Small intestine (tissue), 7 donors: Measurements from ENCODE around the gene CDH24. TPM values are rescaled to one million over a fixed set of nuclear protein-coding genes. Genes with fewer than 3 reads are reported as not detected.

Source experiments
- DNase-seq, 2 donors: peaks; one replicate each; pipeline versions ENCODE4 v3.0.0 to v3.0.0-alpha.2; 2013
- FAIRE-seq: peaks from 2 replicates; lab custom pipeline; 2012; peaks lifted over from hg19 to GRCh38; lab: Jason Lieb, UNC
- H3K27ac ChIP-seq, 3 donors: one replicate each; pipeline ENCODE4 v1.5.1; 2013; ENCODE audit warnings: low read length in 2 of 3, mild to moderate bottlenecking in 2 of 3, control low read depth in 1 of 3, inconsistent platforms in 1 of 3, low read depth in 1 of 3, moderate library complexity in 1 of 3
- H3K27me3 ChIP-seq, 3 donors: one replicate each; pipeline ENCODE4 v1.6.1; 2013; ENCODE audit warnings: low read length in 3 of 3, inconsistent platforms in 1 of 3; ENCODE audit not compliant: control insufficient read depth in 3 of 3, insufficient read depth in 3 of 3
- H3K36me3 ChIP-seq, 3 donors: one replicate each; pipeline ENCODE4 v1.6.1; 2013; ENCODE audit warnings: low read length in 3 of 3, inconsistent platforms in 1 of 3, low read depth in 1 of 3, mild to moderate bottlenecking in 1 of 3, moderate library complexity in 1 of 3; ENCODE audit not compliant: control insufficient read depth in 3 of 3, insufficient read depth in 2 of 3
- H3K4me1 ChIP-seq, 3 donors: one replicate each; pipeline ENCODE4 v1.6.1; 2013; ENCODE audit warnings: low read length in 2 of 3, inconsistent platforms in 1 of 3, low read depth in 1 of 3, mild to moderate bottlenecking in 1 of 3, moderate library complexity in 1 of 3; ENCODE audit not compliant: control insufficient read depth in 3 of 3, insufficient read depth in 2 of 3
- H3K4me3 ChIP-seq, 3 donors: one replicate each; pipeline ENCODE4 v1.5.1; 2013; ENCODE audit warnings: low read length in 3 of 3, control low read depth in 1 of 3, inconsistent platforms in 1 of 3, low read depth in 1 of 3, mild to moderate bottlenecking in 1 of 3, moderate library complexity in 1 of 3
- H3K9me3 ChIP-seq, 2 donors: one replicate each; pipeline ENCODE4 v1.6.1; 2013; ENCODE audit warnings: low read depth in 1 of 2, low read length in 1 of 2; ENCODE audit not compliant: control insufficient read depth in 2 of 2, insufficient read depth in 1 of 2
- WGBS, 3 donors: extraction: QIAGEN DNeasy Blood & Tissue Kit; methylation state at CpG; one replicate each; pipeline ENCODE4 v1.1.7; 2013; 5-methylcytosine and 5-hydroxymethylcytosine counted together
- polyA plus RNA-seq, 4 donors: library from polyadenylated mRNA; stranded (reverse) in 3 of 4; unstranded in 1 of 4; fragments of 200-250 nt in 3 of 4; fragments of 120-200 nt in 1 of 4; gene quantifications; one replicate each; pipeline versions ENCODE4 v1.2.1 to v1.2.3, GENCODE V29; 2013
- donor health status: healthy with polysubstance abuse.
- donor health status: control.
- donor health status: control.
- donor health status: Bipolar disorder and iron deficiency.
- donor health status: healthy.

Gene CDH24
- polyA plus RNA-seq, 4 donors, result 0.22 to 4.3 (median 2.5) TPM

- DNase-seq, result no peak
- Histone ChIP-seq H3K27ac (peak overlapping the region in 1 of 3 donors; percentile 26), H3K27me3 (no peaks in the 10 kb centered on the region), H3K9me3 (no peaks in the 10 kb centered on the region), H3K36me3 (peaks cover 0 to 8% (median 0%) of the 10 kb centered on the region in 3 donors), H3K4me3 (no peak overlapping the region), H3K4me1 (no peaks in the 10 kb centered on the region)
- no peak for FAIRE-seq
- WGBS, 3 donors, result 68 to 79% (median 76%) methylated on average over 6 of the region's 6 CpGs
Observed at GRCh38 chr14:23047034-23047634, 10.2 kb downstream of the CDH24 start.

- no peak for FAIRE-seq
- WGBS, 3 donors, result 76 to 83% (median 76%) methylated on average over 13 of the region's 13 CpGs
- no peak for DNase-seq
Observed at GRCh38 chr14:23045419-23046357, 11.6 kb downstream of the CDH24 start.

GRCh38 chr14:23044840-23045239, 12.5 kb downstream of the CDH24 start:
- Histone ChIP-seq H3K9me3 (no peaks in the 10 kb centered on the region), H3K27me3 (no peaks in the 10 kb centered on the region), H3K4me1 (no peaks in the 10 kb centered on the region), H3K36me3 (peaks cover 0 to 8% (median 0%) of the 10 kb centered on the region in 3 donors), H3K4me3 (no peak overlapping the region), H3K27ac (peak overlapping the region in 1 of 3 donors; percentile 36)
- DNase-seq (peak in 1 of 2 donors; percentile 45), FAIRE-seq (no peak)
- 34 to 66% (median 59%) methylated on average over 8 of the region's 8 CpGs for WGBS, 3 donors

More at GRCh38 chr14:23045419-23046357, 11.6 kb downstream of the CDH24 start:
- Histone ChIP-seq H3K27ac (peak overlapping the region in 1 of 3 donors; percentile 36), H3K9me3 (no peaks in the 10 kb centered on the region), H3K4me1 (no peaks in the 10 kb centered on the region), H3K4me3 (no peak overlapping the region), H3K27me3 (no peaks in the 10 kb centered on the region), H3K36me3 (peaks cover 0 to 8% (median 0%) of the 10 kb centered on the region in 3 donors)

- no peak for DNase-seq
- H3K27ac ChIP-seq, result no peak overlapping the region
Observed at GRCh38 chr14:23043754-23044153, 13.6 kb downstream of the CDH24 start.

GRCh38 chr14:23043145-23043544, 14.2 kb downstream of the CDH24 start:
- 81 to 91% (median 90%) methylated on average over 6 of the region's 6 CpGs for WGBS, 3 donors
- FAIRE-seq (no peak), DNase-seq (no peak)
- Histone ChIP-seq H3K27me3 (no peaks in the 10 kb centered on the region), H3K4me3 (no peak overlapping the region), H3K36me3 (no peaks in the 10 kb centered on the region), H3K4me1 (no peaks in the 10 kb centered on the region), H3K9me3 (no peaks in the 10 kb centered on the region), H3K27ac (no peak overlapping the region)

More at GRCh38 chr14:23043754-23044153, 13.6 kb downstream of the CDH24 start:
- FAIRE-seq, result no peak
- 79 to 98% (median 91%) methylated on average over 3 of the region's 3 CpGs for WGBS, 3 donors
- Histone ChIP-seq H3K9me3 (no peaks in the 10 kb centered on the region), H3K4me1 (no peaks in the 10 kb centered on the region), H3K27me3 (no peaks in the 10 kb centered on the region), H3K4me3 (no peak overlapping the region), H3K36me3 (no peaks in the 10 kb centered on the region)

- Histone ChIP-seq H3K27me3 (no peaks in the 10 kb centered on the region), H3K36me3 (no peaks in the 10 kb centered on the region), H3K4me1 (no peaks in the 10 kb centered on the region), H3K9me3 (no peaks in the 10 kb centered on the region), H3K27ac (no peak within 1 kb of the TSS), H3K4me3 (no peak within 1 kb of the TSS)
- 93 to 95% (median 95%) methylated on average over 32 to 36 of the region's 36 CpGs for WGBS, 3 donors
- FAIRE-seq, result no peak
- DNase-seq, result no peak
Observed at GRCh38 chr14:23042162-23042965, 15.0 kb downstream of the CDH24 start, which contains the start of gene PSMB11. TSS of gene PSMB11 (plus strand) at chr14:23042212. CDS start at chr14:23042226, 14 bp downstream.

- 83 to 85% (median 84%) methylated on average over 8 of the region's 8 CpGs for WGBS, 3 donors
- DNase-seq (no peak), FAIRE-seq (no peak)
- Histone ChIP-seq H3K36me3 (no peaks in the 10 kb centered on the region), H3K9me3 (no peaks in the 10 kb centered on the region), H3K4me1 (no peaks in the 10 kb centered on the region), H3K27ac (no peak overlapping the region), H3K27me3 (no peaks in the 10 kb centered on the region), H3K4me3 (no peak overlapping the region)
Observed at GRCh38 chr14:23041729-23042128, 15.6 kb downstream of the CDH24 start.

GRCh38 chr14:23040100-23040499, 17.2 kb downstream of the CDH24 start:
- 80 to 85% (median 83%) methylated on average over 4 of the region's 4 CpGs for WGBS, 3 donors
- no peak for DNase-seq
- Histone ChIP-seq H3K36me3 (no peaks in the 10 kb centered on the region), H3K9me3 (no peaks in the 10 kb centered on the region), H3K27me3 (no peaks in the 10 kb centered on the region), H3K27ac (no peak overlapping the region), H3K4me1 (no peaks in the 10 kb centered on the region), H3K4me3 (no peak overlapping the region)
- FAIRE-seq, result no peak
